Gastroesophageal sphincter (tissue), 4 donors: ENCODE measurements around the gene JRKL. TPM values are rescaled to one million over a fixed set of nuclear protein-coding genes. Genes with fewer than 3 reads are reported as not detected.

ENCODE experiments used
- ATAC-seq: fragments of 150-250 bp; one replicate; pipeline ENCODE4 v1.9.1; 2016; ENCODE audit warnings: mild to moderate bottlenecking, moderate library complexity
- H3K27ac ChIP-seq, 4 donors: fragments of 200-600 bp; sonication (generic) in 3 of 4; 1 replicate in 3 of 4; 2 replicates in 1 of 4; pipeline ENCODE4 v1.5.1; 2016 to 2019
- H3K27me3 ChIP-seq: fragments of 200-600 bp; sonication (generic); one replicate; pipeline ENCODE4 v1.5.1; 2019
- H3K36me3 ChIP-seq, 2 donors: fragments of 200-600 bp; sonication (generic); one replicate each; pipeline ENCODE4 v1.5.1; 2019; ENCODE audit warnings: control low read depth in 1 of 2
- H3K4me1 ChIP-seq, 3 donors: fragments of 200-600 bp; sonication (generic); 1 replicate in 2 of 3; 2 replicates in 1 of 3; pipeline ENCODE4 v1.5.1; 2016 to 2019; ENCODE audit warnings: control low read depth in 2 of 3
- H3K4me3 ChIP-seq, 2 donors: fragments of 200-600 bp; sonication (generic); one replicate each; pipeline ENCODE4 v1.5.1; 2019; ENCODE audit warnings: mild to moderate bottlenecking in 1 of 2, moderate library complexity in 1 of 2
- H3K9me3 ChIP-seq, 3 donors: fragments of 200-600 bp; sonication (generic); one replicate each; pipeline ENCODE4 v1.5.1; 2017 to 2019; ENCODE audit warnings: control low read depth in 2 of 3
- EP300 ChIP-seq: sonication (generic); formaldehyde crosslinking; IDR thresholded peaks from one replicate; pipeline ENCODE4 v1.6.1; 2017; ENCODE audit warnings: antibody characterized with exemption, mild to moderate bottlenecking
- POLR2A ChIP-seq, 2 donors: fragments of 450-650 bp; IDR thresholded peaks; one replicate each; pipeline ENCODE4 v1.6.1; 2017; ENCODE audit warnings: antibody characterized with exemption in 2 of 2, mild to moderate bottlenecking in 2 of 2, moderate library complexity in 1 of 2
- POLR2AphosphoS5 ChIP-seq: sonication (generic); formaldehyde crosslinking; IDR thresholded peaks from one replicate; pipeline ENCODE4 v1.6.1; 2017; ENCODE audit warnings: antibody characterized with exemption
- whole genome bisulfite sequencing, 2 donors: methylation state at CpG; one replicate each; pipeline ENCODE4 v1.1.5; 2018; ENCODE audit warnings: low coverage in 1 of 2; 5-methylcytosine and 5-hydroxymethylcytosine counted together
- total RNA-seq, 4 donors: library from RNA; depleted of rRNA; stranded (reverse); fragments of >200 nt; gene quantifications; one replicate each; pipeline ENCODE4 v1.1.0, GENCODE V29; 2016
- TF ChIP-seq, protein P1 (sequence below), 4 experiments: fragments of 200-600 bp in 2 of 4; fragments of 450-650 bp in 2 of 4; sonication (generic) in 1 of 4; IDR thresholded peaks; one replicate each; pipeline ENCODE4 v1.5.1; 2017 to 2019; ENCODE audit warnings: antibody characterized with exemption in 4 of 4, mild to moderate bottlenecking in 2 of 4, moderate library complexity in 2 of 4

The JRKL gene
- total RNA-seq, 4 donors from 2014 or later, result 6.1 to 9.6 (median 7.6) TPM

- no peak overlapping the region for H3K4me3 ChIP-seq
- no peak for ATAC-seq
Measured at GRCh38 chr11:96365493-96365892, 24.3 kb upstream of the JRKL start.

GRCh38 chr11:96366024-96366423 is 23.8 kb upstream of the JRKL start:
- peaks cover 0 to 76% of the 10 kb centered on the region in 2 donors for H3K36me3 ChIP-seq
- no peaks in the 10 kb centered on the region for H3K9me3 ChIP-seq
- 75 to 100% methylated on average over 1 of the region's 1 CpG for WGBS, 2 donors
- ATAC-seq, result no peak
- no peak for TF ChIP-seq EP300
- no peak for TF ChIP-seq POLR2AphosphoS5
- TF ChIP-seq POLR2A (IDR thresholded peaks at IDR 0.05), result no peak
- TF ChIP-seq, protein P1, sequence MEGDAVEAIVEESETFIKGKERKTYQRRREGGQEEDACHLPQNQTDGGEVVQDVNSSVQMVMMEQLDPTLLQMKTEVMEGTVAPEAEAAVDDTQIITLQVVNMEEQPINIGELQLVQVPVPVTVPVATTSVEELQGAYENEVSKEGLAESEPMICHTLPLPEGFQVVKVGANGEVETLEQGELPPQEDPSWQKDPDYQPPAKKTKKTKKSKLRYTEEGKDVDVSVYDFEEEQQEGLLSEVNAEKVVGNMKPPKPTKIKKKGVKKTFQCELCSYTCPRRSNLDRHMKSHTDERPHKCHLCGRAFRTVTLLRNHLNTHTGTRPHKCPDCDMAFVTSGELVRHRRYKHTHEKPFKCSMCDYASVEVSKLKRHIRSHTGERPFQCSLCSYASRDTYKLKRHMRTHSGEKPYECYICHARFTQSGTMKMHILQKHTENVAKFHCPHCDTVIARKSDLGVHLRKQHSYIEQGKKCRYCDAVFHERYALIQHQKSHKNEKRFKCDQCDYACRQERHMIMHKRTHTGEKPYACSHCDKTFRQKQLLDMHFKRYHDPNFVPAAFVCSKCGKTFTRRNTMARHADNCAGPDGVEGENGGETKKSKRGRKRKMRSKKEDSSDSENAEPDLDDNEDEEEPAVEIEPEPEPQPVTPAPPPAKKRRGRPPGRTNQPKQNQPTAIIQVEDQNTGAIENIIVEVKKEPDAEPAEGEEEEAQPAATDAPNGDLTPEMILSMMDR (IDR thresholded peaks at IDR 0.05), result no peak
- H3K4me1 ChIP-seq, result no peaks in the 10 kb centered on the region
- H3K4me3 ChIP-seq, result no peak overlapping the region
- H3K27ac ChIP-seq, result no peak overlapping the region
- no peaks in the 10 kb centered on the region for H3K27me3 ChIP-seq

More at GRCh38 chr11:96365493-96365892, 24.3 kb upstream of the JRKL start:
- Histone ChIP-seq H3K4me1 (no peaks in the 10 kb centered on the region), H3K27ac (no peak overlapping the region), H3K27me3 (no peaks in the 10 kb centered on the region), H3K9me3 (no peaks in the 10 kb centered on the region), H3K36me3 (peaks cover 0 to 71% of the 10 kb centered on the region in 2 donors)
- 57 to 67% methylated on average over 1 of the region's 1 CpG for WGBS, 2 donors
- TF ChIP-seq POLR2A (IDR thresholded peaks at IDR 0.05), result no peak
- TF ChIP-seq, protein P1 (IDR thresholded peaks at IDR 0.05), result no peak
- TF ChIP-seq POLR2AphosphoS5, result no peak
- TF ChIP-seq EP300, result no peak

DNA sequence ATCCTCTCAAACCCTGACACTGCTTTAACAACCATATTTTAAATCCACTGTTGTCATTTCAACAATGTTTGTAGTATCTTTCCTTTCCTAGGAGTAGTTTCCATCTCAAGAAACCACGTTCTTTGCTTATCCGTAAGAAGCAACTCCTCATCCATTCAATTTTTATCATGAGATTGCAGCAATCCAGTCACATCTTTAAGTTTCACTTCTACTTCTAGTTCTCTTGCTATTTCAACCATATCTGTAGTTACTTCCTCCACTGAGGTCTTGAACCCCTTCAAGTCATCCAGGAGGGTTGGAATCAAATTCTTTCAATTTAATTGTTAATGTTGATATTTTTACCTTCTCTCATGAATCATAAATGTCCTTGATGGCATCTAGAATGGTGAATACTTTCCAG is 22.5 kb upstream of the JRKL start:
- peaks cover 0 to 83% of the 10 kb centered on the region in 2 donors for H3K36me3 ChIP-seq

GRCh38 chr11:96373826-96374225 is 16.0 kb upstream of the JRKL start:
- WGBS, 2 donors, result 97 to 98% methylated on average over 3 to 4 of the region's 4 CpGs

More for the DNA sequence above, 22.5 kb upstream of the JRKL start:
- no peak overlapping the region for H3K4me3 ChIP-seq
- no peaks in the 10 kb centered on the region for H3K9me3 ChIP-seq
- no peaks in the 10 kb centered on the region for H3K27me3 ChIP-seq
- WGBS, 2 donors, result 96 to 100% methylated on average over 2 of the region's 2 CpGs
- TF ChIP-seq EP300 (no peak), POLR2A (IDR thresholded peaks at IDR 0.05) (no peak), POLR2AphosphoS5 (no peak)
- TF ChIP-seq, protein P1 (IDR thresholded peaks at IDR 0.05), result no peak
- no peak overlapping the region for H3K27ac ChIP-seq
- no peak for ATAC-seq
- no peaks in the 10 kb centered on the region for H3K4me1 ChIP-seq

GRCh38 chr11:96376796-96377195 is 13.0 kb upstream of the JRKL start:
- Histone ChIP-seq H3K4me3 (no peak overlapping the region), H3K27ac (no peak overlapping the region), H3K4me1 (no peaks in the 10 kb centered on the region), H3K27me3 (no peaks in the 10 kb centered on the region), H3K9me3 (no peaks in the 10 kb centered on the region), H3K36me3 (peaks cover 2 to 35% of the 10 kb centered on the region in 2 donors)
- TF ChIP-seq POLR2AphosphoS5 (no peak), POLR2A (IDR thresholded peaks at IDR 0.05) (no peak), EP300 (no peak)
- TF ChIP-seq, protein P1 (IDR thresholded peaks at IDR 0.05), result no peak
- WGBS, 2 donors, result 87 to 89% methylated on average over 1 of the region's 1 CpG
- no peak for ATAC-seq

More at GRCh38 chr11:96373826-96374225, 16.0 kb upstream of the JRKL start:
- no peak for ATAC-seq
- no peaks in the 10 kb centered on the region for H3K9me3 ChIP-seq
- H3K27me3 ChIP-seq, result no peaks in the 10 kb centered on the region
- H3K27ac ChIP-seq, result no peak overlapping the region
- peaks cover 2 to 46% of the 10 kb centered on the region in 2 donors for H3K36me3 ChIP-seq
- no peaks in the 10 kb centered on the region for H3K4me1 ChIP-seq
- no peak overlapping the region for H3K4me3 ChIP-seq
- no peak for TF ChIP-seq POLR2A (IDR thresholded peaks at IDR 0.05)
- TF ChIP-seq POLR2AphosphoS5, result no peak
- TF ChIP-seq, protein P1 (IDR thresholded peaks at IDR 0.05), result no peak
- TF ChIP-seq EP300, result no peak
